ENCODE measurements around the gene ARID4B.
A peak's percentile ranks its signal among the peaks of the same experiment; 100 is the strongest.
"Not testable (repeated sequence)": the region's sequence is repeated elsewhere in the genome, so short reads cannot be mapped to it uniquely, and the experiment has no call there.

The ARID4B gene

GRCh38 chr1:235270625-235271024 is 57.4 kb downstream of the ARID4B start:
- no peak for DNase-seq (ENCODE audit: low spot score)

GRCh38 chr1:235269990-235270389 is 58.0 kb downstream of the ARID4B start:
- DNase-seq (ENCODE audit: low spot score) = not testable (repeated sequence)

DNA sequence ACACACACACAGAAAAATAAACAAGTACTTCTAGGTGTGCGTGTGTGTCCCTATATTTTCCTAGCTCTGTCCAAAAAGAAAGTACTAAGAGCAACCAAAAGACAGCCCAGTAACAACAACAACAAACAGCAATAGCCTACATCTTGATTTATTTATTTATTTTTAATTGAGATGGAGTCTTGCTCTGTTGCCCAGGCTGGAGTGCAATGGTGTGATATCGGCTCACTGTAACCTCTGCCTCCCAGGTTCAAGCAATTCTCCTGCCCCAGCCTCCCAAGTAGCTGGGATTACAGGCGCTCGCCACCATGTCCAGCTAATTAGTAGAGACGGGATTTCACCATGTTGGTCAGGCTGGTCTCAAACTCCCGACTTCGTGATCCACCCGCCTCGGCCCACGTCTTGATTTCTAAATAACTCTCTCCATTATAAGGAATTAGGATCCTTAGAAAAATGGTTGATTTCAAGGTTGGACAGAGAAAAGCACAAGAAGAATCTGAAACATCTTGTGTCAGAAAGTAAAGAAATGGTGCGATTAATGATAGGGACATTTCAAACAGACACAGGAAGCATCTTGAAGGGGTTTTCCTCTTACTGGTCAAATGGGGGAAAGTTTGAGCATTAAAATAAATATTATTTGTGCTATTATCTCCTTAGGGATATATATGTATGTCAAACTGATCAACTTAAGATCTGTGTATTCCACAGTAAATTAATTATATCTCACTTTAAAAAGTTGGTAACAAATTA is 59.4 kb downstream of the ARID4B start:
- DNase-seq (ENCODE audit: low spot score) = no peak

DNA sequence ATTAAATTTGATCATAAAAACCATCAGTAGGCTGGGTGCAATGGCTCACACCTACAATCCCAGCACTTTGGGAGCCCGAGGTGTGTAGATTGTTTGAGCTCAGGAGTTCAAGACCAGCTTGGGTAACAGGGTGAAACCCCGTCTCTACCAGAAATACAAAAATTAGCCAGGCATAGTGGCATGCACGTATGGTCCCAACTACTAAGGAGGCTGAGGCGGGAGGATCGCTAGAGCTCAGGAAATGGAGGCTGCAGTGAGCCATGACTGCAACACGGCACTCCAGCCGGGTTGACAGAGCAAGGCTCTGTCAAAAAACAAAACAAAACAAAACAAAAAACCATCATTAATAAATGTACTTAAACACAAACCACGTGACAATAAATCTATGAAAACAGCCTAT is 61.0 kb downstream of the ARID4B start:
- no peak for DNase-seq (ENCODE audit: low spot score)

GRCh38 chr1:235266325-235266724 is 61.7 kb downstream of the ARID4B start:
- DNase-seq (ENCODE audit: low spot score) = no peak

GRCh38 chr1:235265900-235266299 is 62.1 kb downstream of the ARID4B start:
- no peak for DNase-seq (ENCODE audit: low spot score)

DNA sequence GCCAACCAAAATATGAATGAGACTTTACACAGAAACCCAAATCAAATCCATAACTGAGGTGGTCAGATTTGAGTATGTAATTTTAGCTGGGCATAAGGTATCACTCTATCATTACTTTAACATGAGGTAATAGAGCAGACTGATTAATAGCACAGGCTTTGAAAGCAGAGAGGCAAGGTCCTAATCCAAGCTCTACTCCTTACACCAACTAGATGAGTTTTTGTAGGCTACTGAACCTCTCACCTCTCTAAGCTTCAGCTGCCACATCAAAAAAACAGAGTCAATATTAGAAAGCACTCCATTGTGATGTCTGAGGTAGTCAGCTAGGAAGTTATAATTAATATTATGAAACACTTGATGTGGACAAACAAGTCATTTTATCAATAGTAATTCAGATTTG is 63.7 kb downstream of the ARID4B start:
- DNase-seq (ENCODE audit: low spot score) = no peak

GRCh38 chr1:235262539-235262938 is 65.4 kb downstream of the ARID4B start:
- no peak for DNase-seq (ENCODE audit: low spot score)

DNA sequence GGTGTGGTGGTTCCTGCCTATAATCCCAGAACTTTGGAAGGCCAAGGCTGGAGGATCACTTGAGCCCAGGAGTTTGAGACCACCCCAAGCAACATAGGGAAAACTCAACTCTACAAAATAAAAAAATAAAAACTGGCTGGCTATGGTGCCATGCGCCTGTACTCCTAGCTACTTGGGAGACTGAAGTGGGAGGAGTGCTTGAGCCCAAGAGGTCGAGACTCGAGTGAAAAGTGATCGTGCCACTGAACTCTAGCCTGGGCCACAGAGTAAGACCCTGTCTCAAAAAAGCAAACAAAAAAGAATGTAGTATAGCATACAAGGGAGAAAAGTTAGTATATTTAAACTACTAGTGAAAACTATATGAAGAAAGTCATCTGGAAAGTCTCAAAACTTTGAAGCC is 66.7 kb downstream of the ARID4B start:
- no peak for DNase-seq (ENCODE audit: low spot score)

- DNase-seq (ENCODE audit: low spot score) = no peak
Observed at GRCh38 chr1:235259133-235259778, 68.7 kb downstream of the ARID4B start.

DNA sequence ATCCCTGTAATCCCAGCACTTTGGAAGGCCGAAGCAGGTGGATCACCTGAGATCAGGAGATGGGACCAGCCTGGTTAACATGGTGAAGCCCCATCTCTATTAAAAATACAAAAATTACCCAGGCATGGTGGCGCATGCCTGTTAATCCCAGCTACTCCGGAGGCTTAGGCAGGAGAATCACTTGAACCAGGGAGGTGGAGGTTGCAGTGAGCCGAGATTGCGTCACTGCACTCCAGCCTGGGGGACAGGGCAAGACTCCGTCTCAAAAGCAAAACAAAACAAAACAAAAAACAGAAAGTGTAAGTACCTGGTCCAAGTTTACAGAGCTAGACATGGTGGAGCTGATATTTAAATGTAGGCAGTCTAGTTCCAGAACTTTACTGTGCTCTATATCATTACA is 69.9 kb downstream of the ARID4B start:
- DNase-seq (ENCODE audit: low spot score) = not testable (repeated sequence)

- no peak for DNase-seq (ENCODE audit: low spot score)
Observed at GRCh38 chr1:235254721-235255120, 73.3 kb downstream of the ARID4B start.

DNA sequence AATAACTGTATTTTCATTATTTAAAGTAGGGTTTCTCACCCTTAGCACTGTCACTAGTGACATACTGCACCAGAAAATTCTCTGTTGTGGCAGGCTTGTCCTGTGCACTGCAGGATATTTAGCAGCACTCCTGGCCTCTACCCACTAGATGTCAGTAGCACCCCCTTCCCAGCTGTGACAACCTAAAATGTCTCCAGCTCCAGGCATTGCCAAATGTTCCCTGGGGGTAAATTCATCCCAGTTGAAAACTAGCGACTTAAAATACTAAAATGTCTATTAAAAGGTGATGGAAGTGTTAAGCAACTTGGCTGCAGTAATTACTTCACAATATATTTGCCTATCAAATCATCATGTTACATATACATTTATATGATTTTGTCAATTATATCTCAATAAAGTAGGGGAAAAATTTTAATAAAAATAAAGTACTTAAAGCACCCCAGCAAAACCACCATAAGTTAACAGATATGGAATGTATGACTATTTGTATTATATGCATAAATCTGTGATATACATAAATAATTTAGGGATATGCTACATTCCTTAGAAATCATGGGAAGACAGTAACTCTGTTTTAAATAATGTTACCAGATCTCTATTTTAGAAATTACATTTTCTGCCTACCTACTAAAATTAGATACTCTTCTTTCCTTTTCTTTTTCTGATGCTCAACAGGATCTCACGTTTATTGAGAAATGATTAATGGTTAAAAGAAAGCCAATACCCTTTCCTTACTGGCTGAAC is 74.6 kb downstream of the ARID4B start:
- peak; percentile 20 for DNase-seq (ENCODE audit: low spot score)

GRCh38 chr1:235250430-235250829 is 77.5 kb downstream of the ARID4B start:
- no peak for DNase-seq (ENCODE audit: low spot score)

DNA sequence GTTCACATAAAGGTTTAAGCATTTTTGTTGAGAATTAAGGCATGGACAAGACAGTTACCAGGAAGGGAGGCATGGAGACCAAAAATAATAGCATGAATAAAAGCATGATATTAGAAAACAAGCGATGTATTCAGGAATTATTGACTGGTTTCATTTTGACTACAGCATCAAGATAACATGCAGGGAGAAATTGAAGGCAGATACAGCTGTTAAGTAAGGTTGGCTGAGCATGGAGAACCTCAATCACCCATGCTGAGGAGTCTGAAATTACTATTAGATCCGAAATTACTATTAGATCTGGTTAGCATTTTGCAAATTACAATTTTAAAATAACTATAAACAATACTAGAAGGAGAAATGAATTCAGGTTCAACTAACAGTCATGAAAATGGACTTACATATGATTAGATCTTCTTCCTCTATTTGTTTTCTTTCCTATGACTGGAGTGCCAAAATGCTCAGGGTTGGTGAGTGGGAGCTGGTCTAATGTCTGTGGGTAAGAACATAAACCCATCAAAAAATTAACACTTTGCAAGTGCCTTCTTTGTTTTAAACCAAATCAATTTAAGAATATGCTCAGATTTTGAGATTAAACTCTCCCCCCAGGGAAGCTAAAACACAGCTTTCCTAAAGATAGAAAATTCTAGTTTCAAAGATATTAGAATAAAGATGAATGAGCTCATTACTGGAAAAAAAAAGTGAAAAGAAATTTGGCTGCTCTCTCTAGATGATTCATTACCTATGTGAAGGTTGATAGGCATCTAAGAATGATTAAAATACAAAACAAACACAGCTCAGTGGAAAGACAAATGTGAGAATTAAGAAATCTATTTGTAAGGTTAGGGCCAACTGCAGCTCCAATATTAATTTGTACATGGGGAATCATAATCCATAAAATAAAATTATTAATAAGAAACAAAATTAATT is 81.7 kb downstream of the ARID4B start:
- no peak for DNase-seq (ENCODE audit: low spot score)

DNA sequence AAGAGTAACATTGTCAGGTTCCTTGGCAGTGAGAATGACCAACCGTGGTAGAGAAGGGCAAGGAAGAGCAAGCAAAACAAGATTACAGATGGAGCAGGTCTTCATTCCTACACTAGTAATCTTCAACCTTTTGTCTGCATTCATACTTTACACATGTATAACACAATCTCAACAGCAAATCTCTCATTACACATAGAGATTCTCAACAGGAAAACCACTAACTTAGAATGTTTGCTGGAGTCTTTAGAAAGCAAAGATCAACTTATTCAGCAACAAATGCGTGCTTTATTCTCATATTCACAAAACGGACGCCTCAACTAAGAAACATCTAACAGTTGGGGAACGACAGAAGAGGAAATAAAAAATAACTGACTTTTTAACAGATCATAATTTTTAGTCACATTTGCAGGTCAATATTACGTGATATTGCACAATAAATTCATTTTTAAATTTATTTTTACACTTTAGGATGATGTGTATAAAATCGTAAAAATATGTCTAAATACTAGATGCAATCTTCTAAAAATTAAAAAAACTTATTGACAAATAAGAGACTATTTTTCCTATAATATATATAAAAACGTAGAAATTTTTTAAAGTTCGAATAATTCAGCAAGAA is 82.9 kb downstream of the ARID4B start:
- no peak for DNase-seq (ENCODE audit: low spot score)

GRCh38 chr1:235240960-235241359 is 87.0 kb downstream of the ARID4B start:
- no peak for DNase-seq (ENCODE audit: low spot score)

GRCh38 chr1:235239851-235240250 is 88.1 kb downstream of the ARID4B start:
- peak; percentile 3 for DNase-seq (ENCODE audit: low spot score)

GRCh38 chr1:235238558-235238957 is 89.4 kb downstream of the ARID4B start:
- no peak for DNase-seq (ENCODE audit: low spot score)

- DNase-seq (ENCODE audit: low spot score) = no peak
Observed at GRCh38 chr1:235236128-235236527, 91.9 kb downstream of the ARID4B start.

DNA sequence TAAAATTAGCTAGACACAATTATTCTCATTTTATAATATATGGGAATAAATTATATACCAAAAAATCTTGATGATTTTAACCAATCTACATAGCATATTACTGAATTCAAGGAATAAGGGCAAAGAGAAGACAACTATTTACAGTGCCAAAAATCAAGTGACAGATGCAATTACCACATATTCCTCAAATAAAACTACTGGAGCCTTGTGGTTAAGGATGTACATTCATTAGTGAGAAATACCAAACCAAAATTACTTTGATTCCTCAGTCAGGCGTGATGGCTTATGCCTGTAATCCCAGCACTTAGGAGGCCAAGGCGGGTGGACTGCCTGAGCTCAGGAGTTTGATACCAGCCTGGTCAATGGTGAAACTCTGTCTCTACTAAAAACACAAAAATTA is 98.1 kb downstream of the ARID4B start:
- no peak for DNase-seq (ENCODE audit: low spot score)

- no peak for DNase-seq (ENCODE audit: low spot score)
Observed at GRCh38 chr1:235227414-235227813, 100.6 kb downstream of the ARID4B start.
